HG03108 (cell line): Measurements from ENCODE around the gene SLC46A2.

Experiments used
- ATAC-seq: cut with Tn5 transposase; IDR thresholded peaks from one replicate; pipeline ENCODE4 v1.9.1; 2021; ENCODE audit warnings: moderate library complexity; ENCODE audit not compliant: unreplicated experiment

SLC46A2 gene

DNA sequence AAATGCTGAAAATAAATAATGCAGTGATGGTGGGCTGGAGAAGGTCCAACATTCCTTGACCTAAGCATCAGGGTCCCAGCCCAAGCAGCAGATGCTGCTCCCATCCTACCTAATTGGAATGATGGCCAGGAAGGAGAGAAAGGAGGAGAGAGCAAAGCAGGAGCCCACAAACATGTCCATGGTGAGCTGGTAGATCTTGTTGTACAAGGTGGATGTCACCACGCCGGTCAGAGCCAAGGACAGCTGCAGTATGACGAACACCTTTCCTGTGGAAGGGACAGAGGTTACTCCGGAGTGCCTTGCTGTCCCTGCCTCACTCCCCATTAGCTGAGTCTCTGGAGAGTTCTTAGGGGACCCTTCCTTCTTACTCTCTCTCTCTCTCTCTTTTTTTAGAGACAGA is 4.3 kb downstream of the SLC46A2 start:
- ATAC-seq, result no peak

DNA sequence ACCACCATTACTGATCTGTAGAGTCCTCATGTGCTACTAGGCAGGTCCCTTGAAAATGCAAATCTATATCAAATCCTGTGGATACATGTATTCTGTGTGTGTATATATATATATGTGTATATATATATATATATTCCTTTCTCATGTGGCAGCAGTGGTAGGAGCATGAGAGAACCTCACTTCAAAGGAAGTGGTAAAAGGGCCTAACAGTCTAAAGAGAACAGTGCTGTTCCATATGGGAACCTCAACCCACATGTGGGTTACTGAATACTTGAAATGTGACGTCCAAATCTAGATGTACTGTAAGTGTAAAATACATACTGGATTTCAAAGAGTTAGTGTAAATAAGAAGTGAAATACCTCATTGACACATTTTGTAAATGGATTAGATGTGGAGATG is 5.4 kb downstream of the SLC46A2 start:
- ATAC-seq, result no peak

DNA sequence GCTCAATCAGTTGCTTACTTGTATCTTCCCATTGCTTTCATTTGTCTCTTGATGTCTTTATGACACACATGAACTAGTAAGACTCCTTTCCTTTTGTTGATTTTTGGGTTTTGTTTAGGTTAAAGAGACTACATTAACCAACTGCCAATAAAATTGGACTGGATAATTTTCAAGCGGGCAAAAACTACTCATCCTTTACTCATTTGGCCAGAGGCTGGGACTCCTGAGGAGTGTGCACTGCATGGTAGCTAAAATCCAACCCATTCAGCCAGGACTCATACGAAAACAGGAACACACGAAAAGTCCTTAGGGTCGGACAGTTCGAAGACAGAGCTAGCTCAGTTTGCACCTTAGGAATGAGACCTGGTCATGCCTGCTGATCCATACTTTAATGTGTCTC is 6.0 kb downstream of the SLC46A2 start:
- ATAC-seq, result no peak

DNA sequence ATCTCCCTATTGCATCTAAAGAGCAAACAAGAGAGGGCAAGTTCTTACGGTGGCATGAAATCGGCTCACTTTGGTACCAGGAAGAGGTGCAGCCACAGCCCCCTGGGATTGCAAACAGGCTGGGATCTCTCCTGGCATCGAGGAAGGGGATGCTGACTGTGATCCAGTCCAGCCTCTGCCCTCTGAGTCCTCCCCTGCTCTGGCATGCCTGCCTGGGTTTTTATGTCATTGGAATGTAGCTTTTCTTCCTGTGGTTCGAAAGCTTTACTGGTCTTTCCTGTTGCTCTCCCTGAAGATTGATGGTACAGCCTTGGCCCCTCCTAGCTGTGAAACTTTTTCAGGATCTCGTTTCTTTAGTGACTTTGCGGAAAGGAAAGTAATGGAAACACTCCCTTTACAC is 6.6 kb downstream of the SLC46A2 start:
- ATAC-seq, result no peak

DNA sequence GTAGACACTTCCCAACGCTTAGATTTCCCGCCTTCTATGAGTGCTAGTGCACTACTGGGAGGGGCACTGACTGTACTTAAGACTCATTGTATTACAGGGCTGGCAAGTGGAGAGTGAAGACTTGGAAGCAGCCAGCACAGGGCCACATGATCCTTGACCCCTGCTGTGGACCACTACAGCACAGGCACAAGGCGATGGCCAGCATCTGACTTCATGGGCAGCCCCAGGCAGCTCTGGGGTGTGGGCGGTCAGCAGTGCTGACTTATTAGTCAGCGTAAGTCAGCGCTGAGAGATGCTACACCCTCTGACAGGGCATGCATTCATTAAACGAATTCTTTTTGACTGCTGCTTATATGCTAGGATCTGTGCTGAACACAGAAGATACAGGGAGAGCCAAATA is 9.3 kb downstream of the SLC46A2 start:
- ATAC-seq, result no peak

DNA sequence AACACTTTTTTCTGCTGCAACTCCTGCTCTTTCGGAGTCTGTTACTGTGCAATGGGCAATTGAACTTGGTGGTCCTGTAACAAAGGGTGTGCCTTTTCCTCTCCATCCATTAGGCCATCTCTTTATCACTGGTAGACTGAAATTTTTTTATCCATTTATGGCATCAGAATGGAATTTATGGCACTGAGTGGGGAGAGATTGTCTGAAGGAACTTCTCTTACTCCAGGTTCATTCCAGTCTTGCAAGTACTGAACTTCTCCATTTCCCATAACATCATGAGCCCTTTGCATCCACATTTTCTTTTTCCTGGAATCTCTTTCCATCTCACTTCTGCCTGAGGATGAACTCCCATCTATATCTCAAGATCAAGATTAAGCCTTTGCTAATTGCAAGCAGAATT is 10.0 kb downstream of the SLC46A2 start:
- no peak for ATAC-seq

DNA sequence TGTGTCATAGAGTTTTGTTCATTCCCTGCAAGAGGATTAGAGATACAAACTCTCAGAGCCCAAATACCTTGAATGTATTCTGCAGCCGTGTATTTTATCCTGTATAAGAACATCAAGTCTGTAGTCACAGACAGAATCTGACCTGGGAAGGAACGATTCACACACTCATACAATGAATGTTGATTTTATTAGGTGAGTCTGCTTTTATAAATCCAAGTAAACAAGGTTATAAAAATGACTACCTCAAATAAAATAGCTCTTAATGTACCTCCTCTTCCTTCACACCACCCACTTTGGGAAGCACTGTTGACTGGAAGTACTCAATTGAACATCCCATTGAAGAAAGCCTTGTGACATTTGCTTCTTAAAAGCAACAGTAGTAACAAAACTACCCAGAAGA is 11.9 kb downstream of the SLC46A2 start:
- no peak for ATAC-seq

DNA sequence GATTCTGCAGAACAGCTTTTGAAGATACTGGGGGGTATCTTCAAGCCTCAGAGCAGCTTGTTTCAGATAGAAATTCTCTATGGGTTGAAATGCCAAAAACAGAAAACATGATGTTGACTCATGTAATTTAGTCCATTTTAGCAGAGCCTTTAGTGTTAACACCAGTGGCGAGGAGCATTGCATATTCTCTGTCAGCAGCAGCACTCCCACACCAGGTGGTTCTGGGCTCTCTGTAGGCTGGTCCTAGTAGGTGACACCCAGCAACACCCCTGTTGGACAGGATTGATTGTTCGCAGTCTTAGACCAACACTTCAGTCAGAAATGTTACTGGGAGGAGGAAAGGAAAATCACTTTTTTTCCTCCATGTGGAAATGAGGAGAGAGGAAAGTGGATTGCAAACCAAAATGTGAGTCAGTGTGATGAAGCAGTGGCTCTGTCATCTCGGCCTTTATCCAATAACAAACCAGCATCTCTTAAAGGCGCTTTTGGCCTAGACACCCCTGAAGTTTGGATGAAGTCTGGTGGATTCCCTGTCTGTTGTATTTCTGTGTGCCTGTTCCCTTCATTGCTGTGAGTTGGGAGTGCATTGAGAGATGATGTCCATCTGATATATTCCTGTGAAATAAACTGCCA is 16.8 kb downstream of the SLC46A2 start:
- no peak for ATAC-seq

DNA sequence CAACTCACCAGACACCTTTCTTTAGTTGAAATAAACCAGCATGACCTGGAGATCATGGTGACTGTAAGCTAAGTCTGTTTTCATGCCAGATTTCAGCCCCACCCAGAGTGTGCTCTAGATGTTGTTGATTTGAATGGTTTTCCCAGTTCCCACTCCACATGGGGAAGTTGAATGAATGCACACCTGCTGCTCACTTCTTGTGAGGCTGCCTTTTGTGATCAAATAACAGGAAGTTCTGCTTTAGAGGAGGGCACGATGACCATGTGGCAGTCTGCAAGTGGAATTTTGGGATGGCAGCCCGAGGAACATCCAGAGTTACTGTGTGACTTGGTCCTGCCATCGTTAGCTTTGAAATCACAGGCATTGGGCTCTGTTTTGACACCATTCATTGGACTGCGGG is 18.7 kb downstream of the SLC46A2 start:
- ATAC-seq, result no peak

DNA sequence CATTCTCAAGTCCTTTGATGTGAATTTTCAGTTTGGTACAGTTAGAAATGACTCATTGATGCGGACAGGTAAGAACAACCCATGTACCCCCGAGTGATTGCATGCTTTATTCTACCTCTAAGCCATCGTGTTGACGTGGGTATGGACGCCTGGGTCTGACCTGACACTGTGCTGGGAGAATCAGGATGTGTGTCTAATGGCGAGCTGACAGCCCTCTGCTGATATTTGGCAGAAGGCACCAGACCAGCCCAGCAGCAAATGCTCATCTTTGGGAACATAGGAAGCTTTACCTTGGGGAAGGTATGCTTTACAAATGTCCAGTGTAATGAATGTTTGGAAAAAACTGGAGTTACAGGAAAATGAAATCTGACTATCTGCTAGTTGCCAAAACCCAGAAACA is 20.1 kb downstream of the SLC46A2 start:
- no peak for ATAC-seq

DNA sequence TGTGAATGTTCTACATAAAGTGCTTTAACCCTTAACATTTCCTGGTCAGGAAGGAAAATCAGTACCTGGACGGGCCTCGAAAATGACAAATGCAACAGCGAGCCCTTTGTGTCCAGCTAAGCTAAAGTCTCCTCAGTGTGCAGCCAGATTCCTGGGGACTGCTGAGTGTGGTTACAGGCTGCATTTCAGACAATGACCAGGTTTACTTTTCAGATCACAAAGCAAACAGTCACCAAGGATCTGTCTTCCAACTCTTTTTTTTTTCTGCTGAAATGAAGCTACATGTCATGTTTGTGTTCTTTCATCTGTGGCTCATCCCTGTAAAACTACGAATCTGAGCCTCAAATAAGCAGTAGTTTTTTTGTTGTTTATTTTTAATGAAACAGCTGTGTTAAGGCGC is 20.8 kb downstream of the SLC46A2 start:
- ATAC-seq, result no peak

DNA sequence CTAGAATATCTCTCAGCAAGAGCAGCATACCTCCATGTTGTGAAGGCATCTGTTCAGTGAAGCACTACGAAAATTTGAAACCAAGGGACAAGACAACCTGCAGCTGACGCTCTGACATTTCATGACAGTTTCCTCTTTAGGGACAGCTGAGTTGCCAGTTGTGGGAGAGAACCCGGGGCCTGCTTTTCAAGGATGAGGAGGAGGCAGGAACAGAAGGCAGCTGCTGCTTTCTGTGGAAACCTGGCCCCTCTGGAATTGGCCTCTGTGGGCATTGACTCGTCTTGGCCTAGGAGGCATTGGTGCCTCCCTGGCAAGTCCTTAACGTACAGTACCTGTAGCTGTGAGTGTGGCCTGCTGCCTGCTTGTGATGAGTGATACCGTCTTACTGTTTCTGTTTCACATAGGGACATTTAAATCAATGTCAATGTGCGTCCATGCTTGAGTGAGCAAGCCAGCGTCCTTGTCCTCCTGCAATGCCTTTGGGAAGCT is 21.6 kb downstream of the SLC46A2 start:
- ATAC-seq, result no peak

DNA sequence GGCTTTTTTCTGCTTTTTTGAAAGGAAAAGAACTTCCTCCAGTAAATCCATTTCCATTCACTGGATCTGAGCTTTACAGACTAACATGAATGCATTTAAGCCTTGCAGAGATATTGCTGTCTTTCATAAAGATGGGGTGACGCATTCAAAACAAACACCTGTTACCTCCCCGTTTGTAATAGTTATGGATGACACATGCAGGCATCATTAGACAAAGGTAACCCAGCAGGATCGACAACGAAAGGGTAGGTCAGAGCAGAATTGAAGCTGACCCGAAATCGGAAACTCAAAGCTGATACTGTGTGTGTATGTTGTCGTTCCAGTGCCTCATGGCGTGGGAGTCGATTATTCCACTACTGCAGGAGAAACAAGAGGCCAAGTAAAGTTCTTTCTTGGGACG is 22.2 kb downstream of the SLC46A2 start:
- no peak for ATAC-seq

DNA sequence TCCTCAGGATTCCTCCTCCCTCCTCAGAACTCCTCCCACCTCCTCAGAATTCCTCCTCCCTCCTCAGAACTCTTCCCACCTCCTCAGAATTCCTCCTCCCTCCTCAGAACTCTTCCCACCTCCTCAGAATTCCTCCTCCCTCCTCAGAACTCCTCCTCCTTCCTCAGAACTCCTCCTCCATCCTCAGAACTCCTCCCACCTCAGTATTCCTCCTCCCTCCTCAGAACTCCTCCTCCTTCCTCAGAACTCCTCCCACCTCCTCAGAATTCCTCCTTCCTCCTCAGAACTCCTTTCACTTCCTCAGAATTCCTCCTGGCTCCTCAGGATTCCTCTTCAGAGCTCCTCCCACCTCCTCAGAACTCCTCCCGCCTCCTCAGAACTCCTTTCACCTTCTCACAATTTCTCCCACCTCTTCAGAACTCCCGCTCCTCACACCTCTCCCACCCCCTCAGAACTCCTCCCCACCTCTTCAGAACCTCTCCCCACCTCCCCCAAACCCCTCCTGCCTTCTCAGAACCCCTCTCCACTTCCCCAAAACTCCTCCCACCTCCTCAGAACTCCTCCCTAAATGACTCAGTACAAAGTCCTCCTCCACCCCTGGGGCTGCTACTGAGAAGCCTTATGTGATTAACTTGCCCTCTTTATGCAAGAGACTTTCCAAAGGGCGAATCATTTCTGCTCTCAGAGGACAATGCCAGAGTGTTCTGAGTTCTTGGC is 23.2 kb downstream of the SLC46A2 start:
- ATAC-seq, result no peak

DNA sequence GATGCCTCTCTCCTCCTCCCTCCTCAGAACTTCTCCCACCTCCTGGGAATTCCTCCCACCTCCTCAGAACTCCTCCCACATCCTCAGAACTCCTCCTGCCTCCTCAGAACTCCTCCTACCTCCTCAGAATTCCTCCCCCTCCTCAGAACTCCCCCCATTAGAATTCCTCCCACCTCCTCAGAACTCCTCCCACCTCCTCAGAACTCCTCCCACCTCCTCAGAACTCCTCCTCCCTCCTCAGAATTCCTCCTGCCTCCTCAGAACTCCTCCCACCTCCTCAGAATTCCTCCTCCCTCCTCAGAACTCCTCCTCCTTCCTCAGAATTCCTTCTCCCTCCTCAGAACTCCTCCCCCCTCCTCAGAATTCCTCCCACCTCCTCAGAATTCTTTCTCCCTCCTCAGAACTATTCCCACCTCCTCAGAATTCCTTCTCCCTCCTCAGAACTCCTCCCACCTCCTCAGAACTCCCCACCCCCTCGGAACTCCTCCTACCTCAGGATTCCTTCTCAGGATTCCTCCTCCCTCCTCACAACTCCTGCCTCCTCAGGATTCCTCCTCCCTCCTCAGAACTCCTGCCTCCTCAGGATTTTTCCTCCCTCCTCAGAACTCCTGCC is 23.9 kb downstream of the SLC46A2 start:
- no peak for ATAC-seq

DNA sequence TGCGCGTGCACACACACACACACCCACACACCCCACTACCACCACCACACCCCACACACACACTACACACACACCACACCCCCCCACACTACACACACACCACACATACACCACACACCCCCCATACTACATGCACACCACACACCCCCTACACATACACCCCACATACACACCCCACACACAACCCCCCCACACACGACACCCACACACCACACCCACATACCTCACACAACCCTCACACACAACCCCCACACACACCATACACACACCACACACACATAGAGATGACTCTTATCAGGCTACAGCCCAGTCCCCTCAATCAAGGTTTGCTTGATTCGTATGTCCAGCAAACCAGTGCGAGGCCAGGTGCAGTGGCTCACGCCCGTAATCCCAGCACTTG is 25.7 kb downstream of the SLC46A2 start:
- ATAC-seq, result no peak

DNA sequence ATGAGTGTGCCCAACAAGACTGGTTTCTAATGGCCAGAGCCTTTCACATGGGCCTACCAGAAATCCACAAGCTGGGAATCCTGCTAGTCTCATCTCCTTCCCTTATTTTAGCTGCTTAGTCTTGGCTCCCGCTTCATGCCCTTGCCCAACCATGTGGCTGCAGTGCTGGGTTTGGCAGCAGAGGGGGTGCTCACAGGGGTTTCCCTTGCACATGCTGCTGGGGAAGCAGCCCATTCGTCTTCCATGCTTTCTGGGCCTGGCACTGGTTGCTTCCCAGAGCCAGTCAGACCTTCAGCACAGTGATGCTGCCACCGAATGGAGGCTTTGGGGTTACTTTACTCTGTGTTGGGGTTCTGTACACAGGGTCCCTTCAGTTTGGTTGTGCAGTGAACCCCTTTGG is 26.3 kb downstream of the SLC46A2 start:
- ATAC-seq, result no peak

DNA sequence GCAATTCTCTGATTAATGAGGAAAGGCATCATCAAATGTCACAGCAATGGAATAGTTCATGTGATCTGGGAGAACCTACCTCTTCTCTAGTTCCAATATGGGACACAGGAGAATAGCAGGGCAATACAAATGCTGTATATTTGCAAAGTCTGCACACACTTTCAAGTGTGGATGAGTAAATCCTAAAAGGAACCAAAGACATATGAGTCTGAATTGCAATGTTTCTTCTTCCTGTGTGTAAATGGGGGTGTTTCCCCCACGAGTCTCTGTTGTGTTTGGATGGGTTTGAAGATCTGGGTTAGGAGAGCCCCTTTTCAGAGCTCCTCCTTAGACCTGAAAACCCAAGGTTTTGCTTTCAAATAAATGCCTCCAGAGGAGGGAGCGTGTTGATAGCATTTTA is 26.9 kb downstream of the SLC46A2 start:
- ATAC-seq, result no peak

DNA sequence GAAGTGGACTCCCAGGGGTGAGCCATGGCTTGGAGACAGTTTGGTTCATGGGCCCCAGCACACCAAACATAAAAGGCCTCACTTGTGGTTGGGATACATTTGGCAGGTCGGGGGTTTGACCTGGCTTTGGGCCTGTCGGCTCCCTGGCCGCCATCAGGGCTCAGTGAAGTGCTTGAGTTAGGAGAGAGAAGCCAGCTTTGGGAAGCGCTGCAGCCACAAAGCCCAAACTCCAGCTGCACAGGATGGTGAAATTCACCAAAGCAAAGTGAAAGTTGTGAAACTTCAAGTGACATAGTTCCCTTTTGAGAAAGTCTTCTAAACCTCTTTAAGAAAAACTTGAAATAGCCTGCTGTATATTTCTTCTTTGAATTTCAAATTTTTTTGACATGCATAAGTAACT is 27.5 kb downstream of the SLC46A2 start:
- no peak for ATAC-seq

DNA sequence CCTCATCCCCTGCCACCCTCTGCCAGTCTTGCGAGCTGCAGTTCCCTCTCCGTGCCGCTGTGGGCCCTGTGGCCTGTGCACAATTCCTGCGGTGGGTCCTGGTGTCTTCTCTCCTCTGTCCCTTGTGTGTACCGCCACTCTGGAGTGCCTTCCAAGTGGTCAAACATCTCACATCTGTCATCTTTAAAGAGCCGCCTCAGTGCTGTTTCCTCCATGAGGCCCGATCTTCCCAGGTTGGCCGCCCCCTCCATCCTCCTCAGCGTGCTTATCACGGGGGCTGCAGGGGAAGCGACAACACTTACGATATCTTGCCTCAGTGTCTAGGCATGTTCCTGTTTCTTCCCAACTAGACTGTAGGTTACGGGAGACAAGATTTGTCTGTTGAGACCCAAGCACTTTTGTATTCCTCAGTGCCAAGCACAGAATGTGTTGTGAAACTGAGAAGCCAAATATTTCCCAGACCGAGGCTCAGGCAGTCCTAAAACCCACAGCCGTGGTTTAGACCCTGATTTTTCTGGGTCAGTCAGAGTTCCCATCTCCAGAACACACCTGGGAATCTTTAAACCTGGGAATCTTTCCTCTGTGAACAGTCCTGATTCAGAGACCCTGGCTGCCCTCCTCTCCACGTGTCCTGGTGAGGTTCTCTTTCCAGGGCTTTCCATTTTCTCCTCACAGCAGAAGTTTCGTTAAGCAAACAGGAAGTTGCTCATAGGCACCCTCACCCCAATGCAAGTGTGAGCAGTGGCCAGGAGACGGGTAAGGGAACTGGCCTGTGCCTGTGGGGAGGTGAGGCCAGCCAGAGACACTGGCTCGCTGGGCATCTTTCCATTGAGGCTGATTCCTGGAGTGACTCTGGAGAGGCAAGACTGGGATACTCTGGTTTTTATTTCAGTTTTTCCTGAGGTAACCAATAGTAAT is 28.8 kb downstream of the SLC46A2 start:
- ATAC-seq, result no peak

DNA sequence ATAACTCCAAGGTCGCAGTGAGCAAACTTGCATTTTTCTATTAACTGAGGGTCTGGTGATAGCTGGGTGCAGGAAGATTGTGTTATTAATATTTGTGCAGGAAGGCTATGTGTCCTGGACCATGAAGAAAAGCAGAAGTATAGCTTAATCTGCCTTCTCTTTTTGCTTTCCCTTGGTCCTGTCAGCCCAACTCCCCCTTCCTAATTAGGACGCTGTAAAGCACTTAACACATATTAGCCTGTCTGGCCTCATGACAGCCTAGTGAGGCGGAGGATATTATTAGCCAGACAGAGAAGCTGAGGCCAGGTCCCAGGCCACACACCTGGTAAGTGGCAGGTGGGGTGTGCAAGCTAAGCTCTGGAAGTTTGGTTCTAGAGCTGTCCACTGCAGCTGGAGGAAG is 29.5 kb downstream of the SLC46A2 start:
- no peak for ATAC-seq
